Hippocampal formation (tissue), 2 donors: ENCODE data around the gene THEM4.
"Not testable (repeated sequence)": the region's sequence is repeated elsewhere in the genome, so short reads cannot be mapped to it uniquely, and the experiment has no call there.

Experiments
- DNase-seq, 2 donors: peaks; one replicate each; lab custom pipeline; 2025; lab: John Stamatoyannopoulos, UW

The THEM4 gene

GRCh38 chr1:151934048-151934493 lies 24.8 kb upstream of the THEM4 start:
- DNase-seq, result peak; percentile 5 to 29

- DNase-seq, result no peak
These were observed 15.6 kb upstream of the THEM4 start for GRCh38 chr1:151924691-151925587.

GRCh38 chr1:151923422-151923821 lies 14.1 kb upstream of the THEM4 start:
- DNase-seq, result no peak

GRCh38 chr1:151920149-151920548 lies 10.8 kb upstream of the THEM4 start:
- DNase-seq, result no peak

GRCh38 chr1:151918819-151919610 lies 9.7 kb upstream of the THEM4 start:
- no peak for DNase-seq

- DNase-seq, result no peak
These were observed 8.8 kb upstream of the THEM4 start for GRCh38 chr1:151918156-151918555.

GRCh38 chr1:151916726-151917370 lies 7.5 kb upstream of the THEM4 start:
- DNase-seq, result no peak

GRCh38 chr1:151915061-151915686 lies 5.9 kb upstream of the THEM4 start:
- DNase-seq, result no peak

GRCh38 chr1:151914076-151914475 lies 4.8 kb upstream of the THEM4 start:
- no peak for DNase-seq

- DNase-seq, result no peak
These were observed 3.7 kb upstream of the THEM4 start for GRCh38 chr1:151912973-151913372.

- DNase-seq, result no peak
These were observed 1.1 kb downstream of the THEM4 start for GRCh38 chr1:151908228-151908691.

- DNase-seq, result no peak
These were observed 1.8 kb downstream of the THEM4 start for GRCh38 chr1:151907363-151908139.

- DNase-seq, result not testable (repeated sequence)
These were observed 3.0 kb downstream of the THEM4 start for GRCh38 chr1:151906324-151906645.

- not testable (repeated sequence) for DNase-seq
These were observed 3.6 kb downstream of the THEM4 start for GRCh38 chr1:151905443-151906323.

- DNase-seq, result no peak
These were observed 4.3 kb downstream of the THEM4 start for GRCh38 chr1:151905070-151905442.

GRCh38 chr1:151902858-151903257 lies 6.5 kb downstream of the THEM4 start:
- no peak for DNase-seq

- not testable (repeated sequence) for DNase-seq
These were observed 8.5 kb downstream of the THEM4 start for GRCh38 chr1:151900804-151901203.

- DNase-seq, result no peak
These were observed 10.8 kb downstream of the THEM4 start for GRCh38 chr1:151898519-151898991.

- no peak for DNase-seq
These were observed 11.3 kb downstream of the THEM4 start for GRCh38 chr1:151897991-151898431.
